Stimulated activated CD4-positive, alpha-beta T cell treated with anti-CD3 and anti-CD28 coated beads, TNF-alpha, amount 100 ng/mL, for 4 hours (primary cell): ENCODE results near the gene POLH.
"Not testable (repeated sequence)": the region's sequence is repeated elsewhere in the genome, so short reads cannot be mapped to it uniquely, and the experiment has no call there.

Source experiments
- DNase-seq, 3 experiments: peaks; one replicate each; pipeline ENCODE4 v3.0.0-alpha.2; 2020; ENCODE audit warnings: low read depth in 3 of 3

The POLH gene

GRCh38 chr6:43630980-43631619, 55.1 kb downstream of the POLH start:
- no peak for DNase-seq

- not testable (repeated sequence) for DNase-seq
Observed at GRCh38 chr6:43633002-43633401, 57.0 kb downstream of the POLH start.

- no peak for DNase-seq
Observed at GRCh38 chr6:43634702-43635303, 58.8 kb downstream of the POLH start.

- DNase-seq: peak; percentile 70 to 79 (median 76)
Observed at GRCh38 chr6:43635387-43636307, 59.7 kb downstream of the POLH start, which contains the start of gene MAD2L1BP. Gene MAD2L1BP, plus strand, starts transcription at chr6:43635840. Its CDS starts 36 bp downstream, at chr6:43635876.

- DNase-seq: no peak
Observed at GRCh38 chr6:43636308-43636659, 60.3 kb downstream of the POLH start.

GRCh38 chr6:43639984-43640800, 64.2 kb downstream of the POLH start:
- no peak for DNase-seq

GRCh38 chr6:43644940-43645612, 69.1 kb downstream of the POLH start, which contains the start of gene RSPH9:
Gene RSPH9, plus strand, starts transcription at chr6:43645036. Its CDS starts 63 bp downstream, at chr6:43645099.
- DNase-seq: peak; percentile 34 to 47 (median 44)

GRCh38 chr6:43645613-43645964, 69.6 kb downstream of the POLH start:
- DNase-seq: no peak

GRCh38 chr6:43647613-43648012, 71.6 kb downstream of the POLH start:
- DNase-seq: no peak

- DNase-seq: no peak
Observed at GRCh38 chr6:43648248-43648647, 72.3 kb downstream of the POLH start.

GRCh38 chr6:43652822-43653221, 76.8 kb downstream of the POLH start:
- DNase-seq: not testable (repeated sequence)

- DNase-seq: no peak
Observed at GRCh38 chr6:43657221-43657802, 81.3 kb downstream of the POLH start.

GRCh38 chr6:43658161-43658560, 82.2 kb downstream of the POLH start:
- DNase-seq: no peak

- not testable (repeated sequence) for DNase-seq
Observed at GRCh38 chr6:43662948-43663347, 87.0 kb downstream of the POLH start.
